ENCODE measurements around the gene FREM1.

The FREM1 gene

DNA sequence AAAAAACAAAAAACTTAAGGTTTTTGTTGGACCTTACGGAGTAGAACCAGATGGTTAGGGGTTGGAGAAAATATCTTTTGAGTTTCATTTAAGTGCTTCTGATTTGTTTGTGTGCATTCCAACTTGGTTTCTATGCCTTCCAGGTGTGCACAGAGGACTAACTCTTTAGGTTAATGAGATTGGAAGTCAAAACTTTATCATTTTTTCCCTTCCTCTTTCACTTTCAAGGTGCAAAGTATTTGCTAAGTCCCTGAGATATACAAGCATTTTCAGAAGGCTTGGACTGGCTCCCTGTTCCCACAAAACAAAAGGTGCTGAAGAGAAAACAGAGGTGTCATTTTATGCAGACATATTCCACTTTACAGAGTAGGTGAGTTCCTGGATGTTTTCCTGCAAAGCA, 157.4 kb downstream of the FREM1 start:
- DNase-seq, result no peak

DNA sequence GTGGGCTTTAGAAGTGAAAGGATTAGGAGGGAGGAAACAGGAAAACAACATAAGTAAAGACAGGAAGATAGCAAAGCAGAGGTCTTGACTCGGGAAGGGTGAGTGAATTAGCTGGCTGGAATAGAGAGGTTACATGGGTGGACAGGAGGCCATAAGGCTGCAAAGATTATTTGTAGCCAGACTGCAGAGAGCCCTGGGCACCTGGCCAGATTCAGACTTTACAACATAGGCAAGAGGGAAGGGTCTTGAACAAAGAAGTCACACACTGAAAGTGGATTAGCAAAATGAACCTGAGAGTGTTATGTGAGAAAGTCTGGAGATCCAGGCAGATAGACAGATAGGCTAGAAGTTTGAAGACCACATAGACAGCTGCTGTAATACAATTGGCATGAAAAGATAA, 158.0 kb downstream of the FREM1 start:
- DNase-seq, result peak; percentile 67

DNA sequence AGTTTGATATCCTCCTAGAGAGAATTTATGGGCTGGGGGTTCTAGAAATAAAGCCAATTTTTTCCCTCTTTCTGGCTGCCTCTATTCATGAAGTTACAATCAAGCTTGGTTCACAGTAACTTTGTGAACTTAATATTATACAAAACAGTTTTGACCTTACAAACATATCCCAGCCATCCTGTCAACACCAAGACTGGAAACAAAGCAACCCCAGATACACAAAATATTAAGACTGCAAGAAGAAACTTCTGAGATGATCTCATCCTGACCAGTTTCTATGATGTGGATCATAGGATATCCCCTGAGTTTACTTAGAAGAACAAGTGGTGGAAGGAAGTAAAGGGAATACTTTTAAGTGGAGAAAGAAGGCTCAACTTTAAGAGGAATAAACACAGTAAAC, 159.4 kb downstream of the FREM1 start:
- DNase-seq, result no peak

DNA sequence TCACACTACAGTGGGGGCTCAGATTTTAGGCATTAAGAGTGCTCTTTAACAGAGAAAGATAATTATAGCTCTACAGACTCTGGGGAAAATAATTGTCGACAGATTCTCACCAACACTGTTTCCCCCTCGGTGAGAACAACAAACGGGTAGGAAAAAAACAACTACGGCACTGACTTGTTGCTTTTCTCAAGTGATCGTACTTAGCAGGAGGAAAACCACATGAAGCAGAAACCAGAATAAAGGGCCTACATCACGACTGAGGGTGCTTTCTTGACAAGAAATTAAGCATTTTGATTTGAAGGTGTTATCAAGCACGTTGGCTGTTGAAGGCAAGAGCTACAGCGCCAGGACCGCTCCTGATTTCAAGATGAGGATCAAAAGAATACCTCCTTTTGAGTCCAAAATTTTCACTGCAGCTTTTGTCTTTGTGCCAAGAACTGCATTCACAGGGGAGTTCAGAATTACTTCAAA, 160.5 kb downstream of the FREM1 start:
- DNase-seq, result peak; percentile 84

DNA sequence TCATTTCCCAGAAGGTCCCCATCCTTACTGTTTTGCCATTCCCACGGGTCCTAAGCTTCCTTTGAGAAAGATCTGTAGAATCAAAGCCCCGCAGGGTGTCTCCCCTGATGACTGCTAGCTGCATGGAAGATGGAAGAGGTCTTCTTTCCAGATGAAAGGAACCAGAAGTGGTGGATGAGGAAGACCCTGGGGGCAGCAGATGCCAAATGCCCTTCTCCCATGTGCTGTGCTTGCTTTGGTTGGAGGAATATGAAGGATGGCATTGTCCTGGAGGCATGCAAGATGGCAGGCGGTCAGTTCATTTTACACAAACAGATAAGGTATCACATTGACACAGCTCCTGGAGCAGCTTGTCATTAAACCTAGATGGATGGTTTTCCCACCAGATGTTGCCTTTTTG, 161.9 kb downstream of the FREM1 start:
- peak; percentile 77 for DNase-seq

DNA sequence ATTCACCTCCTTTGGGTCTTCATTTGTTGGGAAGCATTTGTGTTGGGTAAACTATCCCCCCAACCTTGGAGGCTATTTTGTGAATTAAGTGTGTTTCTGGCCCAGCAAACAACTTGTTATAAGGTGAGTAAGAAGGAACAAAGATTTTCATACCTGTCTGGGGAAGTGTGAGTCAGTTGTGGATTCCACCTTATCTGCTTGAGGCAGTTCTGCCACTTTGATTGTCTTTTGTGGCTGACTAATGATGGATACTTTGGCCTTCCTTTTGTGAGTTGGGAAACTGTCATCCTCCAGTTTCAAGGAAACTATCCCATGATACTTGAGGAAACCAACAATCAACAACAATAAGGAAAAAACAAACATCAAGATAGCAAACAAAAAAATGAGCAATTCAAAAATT, 163.1 kb downstream of the FREM1 start:
- DNase-seq, result no peak

DNA sequence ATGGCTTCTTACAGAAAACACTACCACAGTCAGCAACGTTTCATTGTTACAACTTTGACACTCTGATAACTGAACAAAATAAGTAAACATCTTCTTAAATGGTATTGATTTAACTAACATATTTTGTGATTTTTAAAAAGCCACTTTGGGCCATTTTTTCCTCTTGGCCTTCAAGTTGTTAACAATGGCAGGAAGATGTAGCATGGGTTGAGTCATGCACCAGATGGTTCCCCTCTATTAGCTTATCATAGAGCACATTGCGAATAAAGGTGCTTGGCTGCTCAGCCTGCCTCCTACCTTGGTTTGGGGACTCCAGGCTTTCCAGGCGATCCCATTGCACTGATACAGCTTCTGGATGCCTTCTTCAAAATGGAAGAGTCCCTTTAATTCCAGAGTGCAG, 163.6 kb downstream of the FREM1 start:
- peak; percentile 28 for DNase-seq

DNA sequence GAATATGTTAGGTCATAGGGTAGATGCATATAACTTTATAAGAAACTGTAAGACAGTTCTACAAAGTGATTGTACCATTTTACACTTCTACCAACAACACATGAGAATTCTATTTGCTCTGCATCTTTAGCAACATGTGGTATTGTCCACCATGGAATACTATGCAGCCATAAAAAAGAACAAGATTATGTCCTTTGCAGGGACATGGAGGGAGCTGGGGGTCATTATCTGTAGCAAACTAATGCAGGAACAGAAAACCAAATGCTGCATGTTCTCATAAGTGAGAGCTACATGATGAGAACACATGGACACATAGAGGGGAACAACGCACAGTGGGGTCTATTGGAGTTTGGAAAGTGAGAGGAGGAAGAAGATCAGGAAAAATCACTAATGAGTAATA, 165.5 kb downstream of the FREM1 start:
- no peak for DNase-seq

DNA sequence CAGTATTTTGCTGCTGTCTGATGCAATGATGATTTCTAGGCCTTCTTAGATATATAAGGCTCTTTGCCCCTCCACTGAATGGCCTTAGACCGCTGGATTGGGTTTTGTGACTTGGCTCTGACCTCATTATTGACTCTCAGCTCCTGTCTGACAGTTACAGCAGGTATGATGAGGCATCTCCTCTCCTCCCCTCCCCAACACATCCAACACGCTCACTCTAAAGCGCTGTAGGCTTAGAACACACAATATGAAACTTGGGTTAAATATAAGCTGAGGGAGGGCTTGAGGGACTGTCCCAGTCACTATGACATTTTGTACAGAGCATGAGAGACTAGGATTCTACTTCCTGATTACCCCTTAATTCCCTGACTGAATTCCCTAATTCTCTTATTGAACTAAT, 168.9 kb downstream of the FREM1 start:
- peak; percentile 55 for DNase-seq

DNA sequence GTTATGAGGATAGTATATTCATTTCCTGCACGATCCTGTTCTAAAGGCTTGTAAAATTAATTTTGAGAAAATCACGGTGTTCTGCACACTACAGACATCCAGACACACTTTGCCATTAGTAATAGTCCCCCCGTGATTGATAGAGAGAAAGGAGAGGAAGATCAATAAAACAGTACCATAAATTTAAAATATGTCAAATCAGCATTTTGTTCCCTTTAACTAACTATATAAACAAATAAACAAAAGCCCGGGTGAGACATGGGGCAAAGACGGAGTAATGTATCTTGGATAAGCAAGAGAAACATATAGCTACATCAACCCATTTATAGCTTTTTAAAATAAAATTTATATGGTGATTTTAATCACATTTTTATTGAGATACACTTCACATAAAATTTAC, 177.1 kb downstream of the FREM1 start:
- no peak for DNase-seq

DNA sequence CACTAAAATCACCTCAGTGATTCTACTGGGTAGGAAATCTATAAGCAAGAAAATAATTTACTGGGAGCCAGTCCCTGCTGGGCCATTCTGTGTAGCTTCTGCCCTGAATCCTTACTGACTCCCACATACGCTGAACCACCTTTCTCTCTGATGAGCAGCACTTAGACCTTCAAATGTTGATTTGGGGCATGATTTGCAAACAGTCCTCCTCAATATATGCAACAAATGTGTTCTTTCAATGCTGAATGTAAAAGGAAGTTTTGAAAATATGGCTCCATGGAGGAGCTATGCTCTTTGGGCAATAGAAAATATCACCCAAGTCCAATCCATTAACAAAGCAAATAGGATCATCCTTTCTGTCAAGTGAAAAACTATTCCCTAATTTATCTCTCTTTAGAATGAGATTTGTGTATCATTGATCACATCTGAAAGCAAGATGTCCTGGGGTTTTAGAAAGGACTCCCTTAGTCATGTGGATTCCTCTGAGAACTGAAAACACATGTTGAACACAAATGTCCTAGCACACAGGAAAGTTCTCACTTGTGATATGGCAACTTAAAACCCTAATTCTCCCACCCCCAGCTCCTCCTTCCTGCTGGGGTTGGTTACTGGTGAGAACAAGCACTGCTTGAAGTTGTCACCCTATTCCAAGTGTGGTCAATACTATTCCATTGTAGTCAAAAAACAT, 178.8 kb downstream of the FREM1 start:
- DNase-seq, result no peak

DNA sequence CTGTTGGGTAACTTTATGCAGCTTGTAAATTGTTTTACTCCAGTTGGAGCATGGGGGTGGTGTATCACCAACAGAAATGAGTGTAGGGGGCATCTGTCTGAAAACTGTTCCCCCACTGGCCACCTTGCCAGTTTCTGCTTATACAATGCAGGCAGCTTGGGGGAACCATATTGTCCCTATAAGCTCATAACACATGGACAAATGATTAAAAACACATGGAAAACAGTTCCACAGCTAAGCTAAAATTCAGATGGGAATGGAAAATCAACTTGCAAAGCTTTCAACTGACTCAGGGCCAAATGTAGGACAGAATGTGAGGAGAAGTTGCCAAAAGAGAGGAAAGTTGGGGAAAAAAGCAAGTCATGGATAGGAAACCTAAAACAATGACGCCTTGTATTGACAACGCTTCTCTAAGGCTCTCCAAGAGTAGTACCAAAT, 179.7 kb downstream of the FREM1 start:
- DNase-seq, result no peak

DNA sequence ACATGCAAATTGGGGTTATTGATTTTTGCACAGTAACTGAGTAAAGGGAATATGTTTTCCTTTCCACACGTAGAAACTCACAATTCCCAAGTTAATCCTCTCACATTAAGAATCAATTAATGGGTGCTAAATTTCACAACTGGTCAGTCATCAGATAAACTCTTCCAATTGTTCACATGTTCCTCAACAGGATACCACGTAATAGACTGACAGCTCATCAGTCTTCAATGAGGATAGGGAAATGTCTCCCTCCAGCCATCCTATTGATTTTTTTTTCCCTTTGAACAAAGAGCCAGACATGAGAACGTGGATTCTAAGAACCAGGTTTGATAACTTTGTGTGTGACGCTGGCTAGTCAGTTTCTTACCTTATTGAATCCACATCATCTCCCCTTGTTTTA, 186.9 kb downstream of the FREM1 start:
- DNase-seq, result peak; percentile 25

DNA sequence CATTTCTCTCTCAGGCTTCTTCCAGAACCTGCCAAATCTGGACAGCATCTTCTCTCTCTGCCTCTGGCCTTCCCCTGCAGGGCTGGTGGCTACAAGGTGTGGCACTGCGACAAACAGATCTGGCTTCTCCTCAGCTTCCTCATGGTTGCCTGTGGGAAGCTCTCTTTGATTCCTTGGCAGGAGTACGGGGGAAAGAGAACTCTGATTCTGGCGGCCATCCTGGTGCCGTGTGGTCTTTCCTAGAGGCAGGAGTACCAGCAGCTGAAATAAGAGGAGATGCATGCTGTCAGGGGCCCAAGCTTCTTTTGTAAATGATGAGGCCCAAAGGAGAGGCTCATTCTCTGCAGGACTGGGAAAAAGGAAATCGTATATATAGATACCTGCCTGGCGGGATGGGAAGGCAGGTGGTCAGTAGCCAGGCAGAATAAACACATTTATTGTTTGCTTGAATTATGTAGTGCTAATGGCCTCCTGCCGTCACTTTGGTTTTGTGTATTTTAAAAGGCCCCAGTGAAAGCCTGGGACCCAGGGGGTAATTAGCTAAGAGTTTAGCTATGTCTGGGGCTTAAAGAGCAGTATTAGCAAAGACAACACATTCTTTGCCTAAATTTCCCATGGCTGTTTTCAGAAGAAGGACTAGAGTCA, 187.7 kb downstream of the FREM1 start, which contains the start of gene CER1:
Gene CER1, minus strand, starts transcription at position 343 of the 645 bp plus-strand sequence. Its CDS starts 61 bp downstream, at position 282.
- DNase-seq, result peak; percentile 99

DNA sequence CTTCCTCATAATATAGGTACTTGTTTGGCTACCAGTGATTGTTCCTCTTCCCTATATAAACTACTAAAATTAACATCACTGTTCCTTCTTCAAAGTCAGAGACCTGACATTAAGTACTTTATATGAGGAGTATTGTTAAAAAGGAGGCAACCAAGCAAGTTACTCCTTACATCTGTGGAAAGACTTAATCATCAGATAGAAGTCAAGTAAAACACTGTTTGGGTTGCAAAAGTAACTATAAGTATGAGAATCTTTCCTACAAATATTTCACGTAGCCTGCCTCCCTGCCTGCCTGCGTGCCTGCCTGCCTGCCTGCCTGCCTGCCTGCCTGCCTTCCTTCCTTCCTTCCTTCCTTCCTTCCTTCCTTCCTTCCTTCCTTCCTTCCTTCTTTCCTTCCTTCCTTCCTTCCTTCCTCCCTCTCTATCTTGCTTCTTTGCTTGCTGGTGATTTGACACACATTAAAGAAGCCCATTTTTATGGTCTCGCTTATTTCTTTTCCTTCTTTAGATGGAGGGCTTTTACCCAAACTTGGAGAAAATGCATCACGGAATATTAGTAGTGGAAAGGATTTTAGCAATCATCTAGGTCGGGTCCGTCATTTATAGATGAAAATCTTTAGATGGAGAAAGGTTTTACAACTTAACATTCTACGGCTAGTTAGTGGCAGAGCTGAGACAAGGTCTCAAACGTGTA, 190.9 kb downstream of the FREM1 start:
- DNase-seq, result no peak

DNA sequence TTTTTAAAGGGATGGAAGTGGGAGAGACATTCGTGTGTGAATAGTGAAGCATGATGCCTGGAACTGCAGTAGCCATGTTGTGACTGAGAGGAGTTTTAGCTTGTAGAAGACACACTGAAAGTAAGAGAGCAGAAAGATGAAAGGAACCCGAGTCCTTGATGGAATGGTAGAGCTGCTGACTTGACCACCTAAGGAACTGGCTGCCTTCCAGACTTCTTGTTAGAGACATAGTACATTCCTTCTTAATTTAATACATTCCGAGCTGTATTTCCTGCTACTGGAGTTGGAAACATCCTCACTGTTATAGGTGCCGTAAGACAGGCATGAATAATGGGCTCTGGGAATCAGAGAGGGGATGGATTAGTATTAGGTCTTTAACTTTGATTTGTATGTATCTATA, 195.1 kb downstream of the FREM1 start:
- DNase-seq, result peak; percentile 25

DNA sequence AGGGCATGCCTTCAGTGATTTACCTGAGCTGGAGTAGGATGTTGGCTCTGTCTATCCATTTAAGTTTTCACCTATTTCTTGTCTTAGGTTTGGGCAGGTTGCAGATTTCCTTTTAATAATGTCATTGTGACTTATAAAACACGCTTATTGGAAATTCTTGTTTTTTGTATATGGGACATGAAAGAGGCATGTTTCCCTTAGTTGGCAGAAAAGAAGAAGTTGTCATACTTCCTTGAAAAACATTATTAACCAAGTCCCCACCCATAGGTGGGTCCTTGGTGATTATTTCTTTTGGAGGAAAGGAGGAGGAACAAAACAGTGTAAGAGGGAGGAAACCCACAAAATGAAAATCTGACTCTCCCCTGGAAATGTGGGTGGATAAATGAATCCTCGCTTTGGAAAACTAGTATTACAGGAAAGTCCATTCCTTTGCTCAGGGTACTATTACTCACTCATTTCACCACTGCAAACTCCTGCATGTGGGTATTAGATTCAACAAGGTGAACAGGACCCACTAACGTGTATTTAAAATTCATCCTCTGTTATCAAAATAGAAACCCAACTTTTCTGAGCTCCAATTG, 197.0 kb downstream of the FREM1 start:
- DNase-seq, result no peak

DNA sequence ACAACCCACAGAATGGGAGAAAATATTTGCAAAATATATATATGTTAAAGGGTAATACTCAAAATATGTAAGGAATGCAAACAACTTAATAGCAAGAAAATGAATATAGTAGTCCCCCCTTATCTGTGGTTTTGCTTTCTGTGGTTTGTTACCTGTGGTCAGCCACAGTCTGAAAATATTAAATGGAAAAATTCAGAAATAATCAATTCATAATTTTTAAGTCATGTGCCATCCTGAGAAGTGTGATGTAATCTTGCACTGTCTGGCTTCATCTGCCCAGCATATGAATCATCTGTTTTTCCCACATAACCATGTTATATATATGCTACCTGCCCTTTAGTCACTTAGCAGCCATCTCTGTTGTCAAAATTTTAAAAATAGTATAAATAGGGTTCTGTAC, 199.4 kb downstream of the FREM1 start:
- DNase-seq, result no peak

DNA sequence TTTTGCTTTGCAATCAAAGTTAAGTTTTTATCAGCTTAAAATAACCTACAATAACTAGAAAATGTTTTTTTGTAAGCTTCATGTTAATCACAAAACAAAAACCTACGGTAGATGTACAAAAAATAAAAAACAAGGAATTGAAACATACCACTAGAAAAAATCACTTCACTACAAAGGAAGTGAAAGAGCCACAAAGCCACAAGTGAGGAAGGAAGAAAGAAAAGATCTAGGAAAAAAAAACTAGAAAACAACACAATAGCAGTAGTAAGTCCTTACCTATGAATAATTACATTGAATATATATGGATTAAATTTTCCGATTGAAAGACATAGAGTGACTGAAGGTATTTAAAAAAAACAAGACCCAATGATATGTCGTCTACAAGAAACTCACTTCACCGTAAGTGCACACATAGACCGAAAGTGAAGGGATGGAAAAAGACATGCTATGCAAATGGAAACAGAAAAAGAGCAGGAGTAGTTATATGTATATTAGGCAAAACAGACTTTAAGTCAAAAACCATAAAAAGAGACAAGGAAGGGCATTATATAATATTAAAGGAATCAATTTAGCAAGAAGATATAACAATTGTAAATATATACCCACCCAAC, 203.6 kb downstream of the FREM1 start:
- DNase-seq, result no peak

DNA sequence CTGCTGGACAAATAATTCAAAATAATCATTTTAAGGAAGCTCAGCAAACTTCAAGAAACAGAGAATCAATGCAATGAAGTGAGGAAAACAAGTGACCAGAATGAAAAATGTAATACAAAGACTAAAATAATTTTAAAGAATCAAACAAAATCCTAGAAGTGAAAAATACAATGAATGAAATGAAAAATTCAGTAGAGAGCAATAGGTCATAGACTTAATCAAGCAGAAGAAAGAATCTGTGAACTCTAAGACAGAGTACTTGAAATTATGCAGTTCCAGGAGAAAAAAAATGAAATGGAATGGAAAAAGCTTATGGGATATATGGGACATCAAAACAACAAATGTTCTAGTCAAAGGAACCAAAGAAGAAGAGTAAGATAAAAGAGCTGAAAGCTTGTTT, 205.1 kb downstream of the FREM1 start:
- DNase-seq, result no peak

DNA sequence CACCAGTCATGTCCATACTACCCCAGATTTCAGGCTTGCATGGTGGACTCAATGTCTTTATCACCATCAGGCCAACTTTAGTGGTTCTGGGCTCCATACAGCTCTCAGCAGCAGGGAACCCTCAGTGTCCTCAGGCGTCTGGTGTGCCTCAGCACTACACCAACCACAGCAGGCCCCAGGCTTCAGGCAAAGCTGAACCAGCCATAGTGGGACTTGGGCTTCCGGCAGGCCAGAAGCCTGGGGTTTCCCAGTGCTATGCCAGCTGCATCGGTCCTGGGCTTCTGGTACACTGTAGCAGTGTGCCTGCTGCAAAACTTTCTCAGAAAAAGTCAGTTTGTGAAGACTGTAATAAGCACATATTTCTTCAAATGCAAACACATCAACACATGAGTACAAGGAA, 205.9 kb downstream of the FREM1 start:
- DNase-seq, result no peak

DNA sequence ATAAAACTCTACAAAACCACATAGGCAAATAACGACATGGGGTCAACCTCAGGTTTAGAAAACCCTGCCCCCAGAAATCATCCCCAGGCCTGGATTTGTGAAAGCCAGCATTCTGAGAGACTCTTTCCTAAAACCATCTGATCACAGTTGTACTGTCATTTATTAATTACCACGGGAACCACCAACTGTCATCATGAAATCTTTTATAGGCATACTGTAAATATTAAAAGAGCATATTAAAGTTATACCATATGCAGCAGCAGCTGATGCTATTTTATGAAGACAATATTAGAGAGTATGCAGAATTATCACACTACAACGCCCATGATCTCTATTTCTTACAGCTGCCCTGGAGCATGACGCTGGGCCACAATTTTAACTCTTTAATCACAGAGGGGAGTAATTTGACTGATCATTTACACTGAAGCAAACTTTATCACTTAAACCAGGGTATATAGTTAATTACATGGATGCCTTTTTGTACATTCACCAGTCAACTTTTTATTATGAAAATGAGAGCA, 208.0 kb downstream of the FREM1 start:
- DNase-seq, result no peak
